Measurements from ENCODE around the gene TUNAR.
A peak's percentile ranks its signal among the peaks of the same experiment; 100 is the strongest.
"Not testable (repeated sequence)": the region's sequence is repeated elsewhere in the genome, so short reads cannot be mapped to it uniquely, and the experiment has no call there.

The TUNAR gene

GRCh38 chr14:95918466-95918865, 41.8 kb downstream of the TUNAR start:
- DNase-seq (ENCODE audit: low read depth): no peak

DNA sequence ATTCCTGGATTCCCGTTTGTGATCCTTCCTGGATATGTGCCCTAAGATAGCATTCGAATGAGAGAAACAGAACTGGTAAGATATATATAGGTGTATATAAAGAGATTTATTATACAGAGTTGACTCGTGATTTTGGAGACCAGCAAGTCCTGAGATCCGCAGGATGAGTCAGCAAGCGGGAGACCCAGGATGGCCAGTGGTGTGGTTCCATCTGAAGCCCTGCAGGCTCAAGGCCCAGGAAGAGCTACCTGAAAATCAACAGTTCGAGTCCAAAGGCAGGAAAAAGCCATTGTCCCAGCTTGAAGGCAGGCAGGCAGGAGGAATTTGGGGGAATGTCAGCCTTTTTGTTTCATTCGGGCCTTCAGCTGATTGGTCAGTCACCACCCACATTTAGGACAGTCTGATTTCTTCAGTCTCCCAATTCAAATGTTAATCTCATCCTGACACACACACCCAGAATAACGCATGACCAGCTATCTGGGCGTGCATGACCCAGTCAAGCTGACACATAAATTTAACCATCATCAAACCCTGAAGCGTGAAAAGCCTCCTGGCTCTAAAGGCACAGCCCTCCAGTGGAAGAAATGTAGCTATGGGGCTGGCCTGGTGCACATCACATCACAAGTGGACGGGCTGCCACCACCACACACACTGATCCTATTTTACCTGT, 44.3 kb downstream of the TUNAR start:
- no peak for DNase-seq (ENCODE audit: low read depth)

DNA sequence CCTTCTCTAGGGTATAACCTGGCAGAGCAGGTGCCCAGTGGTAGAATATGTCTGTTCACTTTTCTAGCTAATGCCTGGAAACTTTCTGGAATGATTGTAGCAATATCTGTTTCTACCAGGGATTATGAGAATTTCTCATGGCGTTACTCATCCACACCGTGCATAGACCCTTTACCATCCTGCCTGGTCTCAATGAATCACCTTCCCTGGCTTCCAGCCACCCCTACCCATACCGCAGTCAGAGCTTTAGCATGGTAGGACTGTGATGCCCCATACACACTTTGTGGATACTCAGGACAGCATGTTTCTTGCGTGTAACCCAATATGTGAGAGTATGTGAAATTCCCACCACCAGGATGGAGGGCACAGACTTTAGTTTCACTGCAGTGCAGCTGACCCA, 45.4 kb downstream of the TUNAR start:
- DNase-seq (ENCODE audit: low read depth): peak; percentile 13

- no peak for DNase-seq (ENCODE audit: low read depth)
These were observed 52.1 kb downstream of the TUNAR start for GRCh38 chr14:95928751-95929150.

DNA sequence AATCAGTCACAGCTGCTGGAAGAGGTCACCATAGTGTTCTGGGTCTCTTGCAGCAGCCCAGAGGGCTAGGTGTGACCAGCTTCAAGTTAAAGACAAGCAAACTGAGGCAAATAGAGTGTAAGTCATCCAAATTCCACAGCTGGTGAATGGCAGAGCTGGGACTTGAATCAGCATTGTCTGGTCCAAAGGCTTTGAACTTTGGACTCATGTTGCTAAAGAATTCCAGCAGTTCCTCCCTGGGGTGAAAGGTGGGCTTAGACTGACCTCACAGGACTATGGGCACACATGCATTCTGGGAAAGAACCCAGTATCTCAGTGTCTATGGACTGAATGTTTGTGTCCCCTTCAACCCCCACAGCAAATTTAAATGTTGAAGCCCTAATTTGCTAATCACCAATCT, 54.8 kb downstream of the TUNAR start:
- no peak for DNase-seq (ENCODE audit: low read depth)

GRCh38 chr14:95935228-95935822, 58.7 kb downstream of the TUNAR start:
- peak; percentile 56 for DNase-seq (ENCODE audit: low read depth)

DNA sequence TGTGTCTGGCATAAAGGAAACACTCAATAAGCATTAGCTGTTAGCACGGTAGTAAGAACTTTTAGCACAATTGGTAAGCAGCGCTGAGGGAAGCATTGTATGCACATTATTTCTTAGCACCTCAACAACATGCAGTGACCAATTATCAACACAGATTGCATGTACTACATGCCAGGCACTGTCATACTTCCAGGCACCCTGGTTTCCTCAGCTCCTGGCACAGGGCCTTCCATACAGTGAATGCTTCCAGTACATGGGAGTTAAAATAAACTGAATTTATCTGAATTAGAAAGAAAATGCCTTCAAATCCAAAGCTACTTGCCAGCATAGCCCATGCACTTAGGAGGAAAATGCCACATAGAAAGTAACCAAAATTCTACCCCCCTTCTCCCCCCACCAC, 59.4 kb downstream of the TUNAR start:
- DNase-seq (ENCODE audit: low read depth): no peak

DNA sequence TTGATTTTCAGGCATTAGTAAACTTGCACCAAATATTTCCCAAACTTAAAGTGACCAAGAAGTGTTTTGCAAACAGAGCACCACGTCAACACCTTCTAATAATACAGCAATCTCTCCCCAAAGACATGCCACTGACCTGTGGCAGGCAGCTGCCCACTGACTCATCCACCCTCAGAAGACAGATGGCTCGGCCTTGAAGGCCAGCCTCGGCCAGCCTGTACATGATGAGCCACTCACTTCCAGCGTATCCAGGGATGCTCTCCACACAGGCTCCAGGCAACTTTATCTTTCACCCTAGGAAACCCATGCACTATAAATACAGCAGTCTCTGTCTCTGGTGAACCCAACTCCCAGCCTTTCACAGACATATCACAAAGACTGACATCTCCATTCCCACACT, 62.7 kb downstream of the TUNAR start:
- DNase-seq (ENCODE audit: low read depth): no peak

- no peak for DNase-seq (ENCODE audit: low read depth)
These were observed 65.3 kb downstream of the TUNAR start for GRCh38 chr14:95941897-95942296.

DNA sequence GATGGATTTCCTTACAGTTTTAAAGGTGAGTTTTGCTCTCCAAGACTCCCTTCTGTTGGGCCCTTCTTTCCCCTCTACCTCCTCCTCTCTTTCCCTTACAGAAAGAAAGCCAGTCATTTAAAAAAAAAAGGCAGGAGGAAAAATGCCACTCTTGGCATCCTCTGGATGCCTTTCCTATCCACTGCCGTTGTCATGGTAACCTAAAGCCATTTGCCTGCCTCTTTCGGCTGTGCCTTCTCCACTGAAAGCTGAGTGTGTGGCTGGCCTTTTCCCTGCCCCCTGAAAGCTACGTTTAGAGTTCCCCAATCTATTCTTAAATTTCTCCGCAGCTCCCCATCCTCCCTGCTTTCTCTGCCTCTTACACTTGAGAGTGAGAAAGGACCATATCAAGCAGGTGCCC, 67.1 kb downstream of the TUNAR start:
- DNase-seq (ENCODE audit: low read depth): no peak

- DNase-seq (ENCODE audit: low read depth): no peak
These were observed 67.8 kb downstream of the TUNAR start for GRCh38 chr14:95944462-95944861.

DNA sequence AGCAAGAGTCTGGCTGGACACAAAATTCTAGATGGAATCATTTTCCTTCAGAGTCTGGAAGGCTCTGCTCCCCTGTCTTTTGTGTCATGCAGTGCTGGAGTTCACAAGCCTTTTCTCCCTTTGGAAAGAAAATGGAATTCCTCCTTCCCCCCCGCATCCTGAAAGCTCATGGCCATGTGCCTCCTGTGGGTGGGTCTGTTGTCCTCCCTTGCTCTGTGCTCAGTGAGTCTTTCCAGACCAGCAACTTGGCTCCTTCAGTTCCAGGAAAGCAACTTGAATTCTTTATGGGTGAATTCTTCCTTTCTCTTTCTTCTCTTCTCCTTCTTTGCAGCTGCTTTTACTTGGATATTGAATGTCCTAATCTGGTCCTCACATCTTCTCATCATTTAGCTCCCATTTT, 70.2 kb downstream of the TUNAR start:
- no peak for DNase-seq (ENCODE audit: low read depth)

DNA sequence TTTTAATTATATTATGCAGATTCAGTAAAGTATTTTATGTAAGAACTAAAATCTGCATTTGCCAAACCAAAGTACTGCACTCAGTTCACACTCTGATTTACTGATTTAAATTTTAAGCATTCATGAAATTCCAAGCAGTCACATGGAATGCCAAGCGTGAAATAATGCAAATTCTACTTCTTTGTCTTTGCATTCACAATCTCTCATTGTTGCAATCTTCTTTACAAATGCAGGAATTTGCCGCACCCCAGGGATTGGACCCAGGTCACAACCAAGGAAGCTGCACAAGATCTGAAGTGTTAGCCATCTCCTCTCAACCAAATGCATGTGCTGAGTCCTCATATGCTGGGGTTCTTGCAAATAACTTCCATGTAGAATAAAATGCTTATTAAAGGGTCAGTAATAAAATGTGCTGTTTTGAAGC, 71.9 kb downstream of the TUNAR start:
- no peak for DNase-seq (ENCODE audit: low read depth)

GRCh38 chr14:95951359-95951758, 74.7 kb downstream of the TUNAR start:
- no peak for DNase-seq (ENCODE audit: low read depth)

DNA sequence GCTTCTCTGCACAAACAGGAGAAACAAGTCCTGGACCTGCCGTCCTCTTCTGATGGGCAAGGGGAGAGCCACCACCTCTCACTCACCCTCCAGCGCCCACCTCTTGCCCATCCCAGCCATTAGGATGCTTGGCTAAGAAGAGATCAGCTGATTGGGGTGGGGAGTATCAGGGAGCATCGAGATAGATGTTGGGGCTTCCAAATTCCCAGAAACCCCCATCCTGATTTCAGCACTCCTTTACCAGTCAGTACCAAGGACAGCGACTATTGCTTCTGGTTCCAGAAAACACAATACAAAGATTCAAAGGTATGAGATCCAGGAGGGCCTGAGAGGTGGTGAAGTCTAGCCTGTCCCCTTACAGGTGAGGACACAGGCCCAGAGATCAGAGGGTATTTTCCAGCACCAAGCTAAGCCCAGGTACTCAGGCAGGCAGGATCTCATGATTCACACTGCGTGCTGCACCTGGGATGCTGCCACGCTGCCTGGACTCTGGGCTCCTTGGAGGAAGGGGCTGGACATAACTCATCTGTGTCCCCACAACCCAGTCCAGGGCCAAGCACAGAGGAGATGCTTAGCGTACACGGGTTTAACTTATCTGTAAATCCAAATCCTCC, 76.6 kb downstream of the TUNAR start:
- peak; percentile 27 for DNase-seq (ENCODE audit: low read depth)

GRCh38 chr14:95956601-95957460, 80.2 kb downstream of the TUNAR start:
- no peak for DNase-seq (ENCODE audit: low read depth)

GRCh38 chr14:95958105-95958504, 81.5 kb downstream of the TUNAR start:
- DNase-seq (ENCODE audit: low read depth): no peak

GRCh38 chr14:95959317-95959716, 82.7 kb downstream of the TUNAR start:
- no peak for DNase-seq (ENCODE audit: low read depth)

- no peak for DNase-seq (ENCODE audit: low read depth)
These were observed 84.8 kb downstream of the TUNAR start for GRCh38 chr14:95961481-95961880.

GRCh38 chr14:95964901-95965300, 88.3 kb downstream of the TUNAR start:
- no peak for DNase-seq (ENCODE audit: low read depth)

GRCh38 chr14:95968048-95968447, 91.4 kb downstream of the TUNAR start:
- not testable (repeated sequence) for DNase-seq (ENCODE audit: low read depth)
